ENCODE results near the gene WBP1L. TPM values are rescaled to one million over a fixed set of nuclear protein-coding genes. Genes with fewer than 3 reads are reported as not detected.

The WBP1L gene
- total and polyA plus RNA-seq, 4 donors: 19.1 to 52.3 (median 45.2) TPM

- H3K27me3 ChIP-seq (ENCODE audit: control insufficient read depth in 3 of 3, insufficient read depth in 3 of 3, low read length in 2 of 3): no peaks in the 10 kb centered on the region
- no peak for TF ChIP-seq CTCF (IDR thresholded peaks at IDR 0.05; ENCODE audit: control extremely low read depth, extremely low read depth)
- H3K27ac ChIP-seq (ENCODE audit: low read depth in 1 of 2, low read length in 1 of 2): no peak overlapping the region
- no peak for ATAC-seq (ENCODE audit: insufficient read depth, low FRiP score)
- no peak for DNase-seq
- no peak overlapping the region for H3K4me3 ChIP-seq
- 73 to 89% methylated on average over 5 of the region's 5 CpGs for WGBS, 2 donors
- H3K9me3 ChIP-seq (ENCODE audit: control insufficient read depth in 4 of 4, insufficient read depth in 3 of 4, low read length in 3 of 4): peaks cover 0 to 2% (median 0%) of the 10 kb centered on the region in 4 donors
- H3K36me3 ChIP-seq (ENCODE audit: control insufficient read depth in 4 of 4, insufficient read depth in 4 of 4, low read length in 4 of 4): peaks cover 0 to 21% (median 10%) of the 10 kb centered on the region in 4 donors
- H3K9ac ChIP-seq (ENCODE audit: insufficient read depth in 1 of 2, low read length in 2 of 2): no peak overlapping the region
- peaks cover 0 to 5% (median 0%) of the 10 kb centered on the region in 5 donors for H3K4me1 ChIP-seq (ENCODE audit: control insufficient read depth in 5 of 5, insufficient read depth in 5 of 5, low read length in 5 of 5)
These were observed 12.4 kb upstream of the WBP1L start for GRCh38 chr10:102731222-102731800.

GRCh38 chr10:102732661-102733060 lies 11.1 kb upstream of the WBP1L start:
- 60 to 63% methylated on average over 1 of the region's 1 CpG for WGBS, 2 donors
- Histone ChIP-seq H3K4me1 (ENCODE audit: control insufficient read depth in 5 of 5, insufficient read depth in 5 of 5, low read length in 5 of 5) (peaks cover 0 to 5% (median 0%) of the 10 kb centered on the region in 5 donors), H3K36me3 (ENCODE audit: control insufficient read depth in 4 of 4, insufficient read depth in 4 of 4, low read length in 4 of 4) (peaks cover 0 to 14% (median 7%) of the 10 kb centered on the region in 4 donors), H3K4me3 (no peak overlapping the region), H3K9me3 (ENCODE audit: control insufficient read depth in 4 of 4, insufficient read depth in 3 of 4, low read length in 3 of 4) (peaks cover 0 to 2% (median 0%) of the 10 kb centered on the region in 4 donors), H3K9ac (ENCODE audit: insufficient read depth in 1 of 2, low read length in 2 of 2) (no peak overlapping the region), H3K27me3 (ENCODE audit: control insufficient read depth in 3 of 3, insufficient read depth in 3 of 3, low read length in 2 of 3) (no peaks in the 10 kb centered on the region), H3K27ac (ENCODE audit: low read depth in 1 of 2, low read length in 1 of 2) (no peak overlapping the region)
- no peak for ATAC-seq (ENCODE audit: insufficient read depth, low FRiP score)
- no peak for DNase-seq
- no peak for TF ChIP-seq CTCF (IDR thresholded peaks at IDR 0.05; ENCODE audit: control extremely low read depth, extremely low read depth)

GRCh38 chr10:102735065-102735562 lies 8.6 kb upstream of the WBP1L start:
- peaks cover 0 to 2% (median 0%) of the 10 kb centered on the region in 4 donors for H3K9me3 ChIP-seq (ENCODE audit: control insufficient read depth in 4 of 4, insufficient read depth in 3 of 4, low read length in 3 of 4)
- H3K9ac ChIP-seq (ENCODE audit: insufficient read depth in 1 of 2, low read length in 2 of 2): no peak overlapping the region
- H3K4me1 ChIP-seq (ENCODE audit: control insufficient read depth in 5 of 5, insufficient read depth in 5 of 5, low read length in 5 of 5): peaks cover 0 to 10% (median 0%) of the 10 kb centered on the region in 5 donors
- DNase-seq (no peak), ATAC-seq (ENCODE audit: insufficient read depth, low FRiP score) (no peak)
- WGBS, 2 donors: 80 to 83% methylated on average over 9 of the region's 9 CpGs
- TF ChIP-seq CTCF (IDR thresholded peaks at IDR 0.05; ENCODE audit: control extremely low read depth, extremely low read depth): no peak
- peaks cover 0 to 11% (median 5%) of the 10 kb centered on the region in 4 donors for H3K36me3 ChIP-seq (ENCODE audit: control insufficient read depth in 4 of 4, insufficient read depth in 4 of 4, low read length in 4 of 4)
- H3K27ac ChIP-seq (ENCODE audit: low read depth in 1 of 2, low read length in 1 of 2): no peak overlapping the region
- no peaks in the 10 kb centered on the region for H3K27me3 ChIP-seq (ENCODE audit: control insufficient read depth in 3 of 3, insufficient read depth in 3 of 3, low read length in 2 of 3)
- no peak overlapping the region for H3K4me3 ChIP-seq

Measured in lung (tissue), 12 donors.